ENCODE measurements around the gene NSL1. TPM values are rescaled to one million over a fixed set of nuclear protein-coding genes. Genes with fewer than 3 reads are reported as not detected.

Gene NSL1
- polyA plus RNA-seq, 3 donors: 8.4 to 21.1 (median 20.7) TPM

- 75 to 85% (median 80%) methylated on average over 4 of the region's 4 CpGs for WGBS, 3 donors
- no peak overlapping the region for H3K27ac ChIP-seq (ENCODE audit: low read depth, low read length)
Measured at GRCh38 chr1:212677573-212677972, 114.0 kb downstream of the NSL1 start.

DNA sequence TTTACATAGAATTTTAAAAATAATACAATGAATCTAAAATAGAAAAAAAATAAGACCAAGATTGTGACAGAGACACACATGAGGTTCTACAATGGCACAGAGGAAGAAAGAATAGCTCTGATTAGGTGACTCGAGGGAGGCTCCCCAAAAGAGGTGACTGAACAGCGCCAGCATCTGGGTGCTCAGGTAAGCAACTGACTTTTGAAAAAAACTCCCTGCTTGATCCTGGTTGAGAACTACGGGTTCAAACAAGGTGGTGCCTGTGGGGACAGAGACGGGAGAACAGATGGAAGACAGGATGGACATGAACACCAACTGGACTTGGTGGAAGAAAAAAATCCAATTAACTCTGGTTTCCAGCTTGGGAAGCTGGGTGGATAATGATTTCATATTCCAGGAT lies 114.4 kb downstream of the NSL1 start:
- 76 to 91% (median 89%) methylated on average over 4 of the region's 4 CpGs for whole genome bisulfite sequencing, 3 donors
- no peak overlapping the region for H3K27ac ChIP-seq (ENCODE audit: low read depth, low read length)

Other genes starting within 250 kb of the NSL1 start
- gene ATF3, start 183.0 kb downstream of the NSL1 start, polyA plus RNA-seq: 100 to 1,000 TPM in 1 of 3 donors, 10 to 100 TPM in 2; 25.5 to 267 (median 76.5) TPM
- gene BATF3, start 91.9 kb downstream of the NSL1 start, polyA plus RNA-seq: 1 to 10 TPM in 2 of 3 donors, under 1 TPM in 1; 0.85 to 8.8 (median 8.8) TPM
- gene TATDN3, start 117 bp upstream of the NSL1 start, polyA plus RNA-seq: 10 to 100 TPM in 2 of 3 donors, 1 to 10 TPM in 1; 7.8 to 16.3 (median 14.8) TPM
- not detected for gene SPATA45, start 55.9 kb upstream of the NSL1 start, polyA plus RNA-seq
- 1 to 10 TPM; 1.3 to 1.6 (median 1.6) TPM for gene FLVCR1, start 66.5 kb upstream of the NSL1 start, polyA plus RNA-seq
- 1 to 10 TPM in 1 of 3 donors, under 1 TPM in 2; 0.07 to 5.2 (median 0.94) TPM for gene VASH2, start 158.8 kb upstream of the NSL1 start, polyA plus RNA-seq
- 10 to 100 TPM in 2 of 3 donors, 1 to 10 TPM in 1; 7.5 to 18.6 (median 11.2) TPM for gene ANGEL2, start 224.1 kb upstream of the NSL1 start, polyA plus RNA-seq